ENCODE measurements around the gene RGSL1.

The RGSL1 gene

DNA sequence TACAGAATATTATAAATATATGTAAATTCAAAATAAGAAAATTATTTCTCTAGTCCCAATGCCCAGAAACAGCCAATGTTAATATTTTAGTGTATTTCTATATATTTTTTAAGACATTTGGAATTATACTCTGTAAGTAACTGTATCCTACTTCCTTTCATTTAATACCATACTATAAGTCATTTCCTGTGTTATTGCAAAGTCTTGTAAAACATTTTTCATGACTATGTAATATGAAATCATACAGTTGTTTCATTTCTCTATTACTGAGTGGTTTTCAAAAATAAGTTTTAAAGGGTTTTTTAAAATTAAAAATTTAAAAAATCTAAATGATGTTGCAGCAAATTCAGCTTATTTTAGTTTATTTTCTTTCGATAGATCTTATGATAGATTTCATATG lies 137.1 kb downstream of the RGSL1 start:
- no peaks in the 10 kb centered on the region for H3K36me3 ChIP-seq (ENCODE audit: control insufficient read depth, low read length)
- H3K9me2 ChIP-seq (replicated peaks; ENCODE audit: control insufficient read depth, low read length): no peaks in the 10 kb centered on the region
- no peak overlapping the region for H3K27ac ChIP-seq (ENCODE audit: low read depth, low read length)
- H4K20me1 ChIP-seq (ENCODE audit: control insufficient read depth, insufficient read depth, low read depth, low read length): no peaks in the 10 kb centered on the region
- H3K4me2 ChIP-seq (ENCODE audit: low read length): no peak overlapping the region
- no peaks in the 10 kb centered on the region for H3K79me2 ChIP-seq (ENCODE audit: control insufficient read depth, low read length)
- no peaks in the 10 kb centered on the region; the same call in 1 of the 2 replicates for H3F3A ChIP-seq (ENCODE audit: control insufficient read depth, insufficient read depth)
- TF ChIP-seq, protein P1, sequence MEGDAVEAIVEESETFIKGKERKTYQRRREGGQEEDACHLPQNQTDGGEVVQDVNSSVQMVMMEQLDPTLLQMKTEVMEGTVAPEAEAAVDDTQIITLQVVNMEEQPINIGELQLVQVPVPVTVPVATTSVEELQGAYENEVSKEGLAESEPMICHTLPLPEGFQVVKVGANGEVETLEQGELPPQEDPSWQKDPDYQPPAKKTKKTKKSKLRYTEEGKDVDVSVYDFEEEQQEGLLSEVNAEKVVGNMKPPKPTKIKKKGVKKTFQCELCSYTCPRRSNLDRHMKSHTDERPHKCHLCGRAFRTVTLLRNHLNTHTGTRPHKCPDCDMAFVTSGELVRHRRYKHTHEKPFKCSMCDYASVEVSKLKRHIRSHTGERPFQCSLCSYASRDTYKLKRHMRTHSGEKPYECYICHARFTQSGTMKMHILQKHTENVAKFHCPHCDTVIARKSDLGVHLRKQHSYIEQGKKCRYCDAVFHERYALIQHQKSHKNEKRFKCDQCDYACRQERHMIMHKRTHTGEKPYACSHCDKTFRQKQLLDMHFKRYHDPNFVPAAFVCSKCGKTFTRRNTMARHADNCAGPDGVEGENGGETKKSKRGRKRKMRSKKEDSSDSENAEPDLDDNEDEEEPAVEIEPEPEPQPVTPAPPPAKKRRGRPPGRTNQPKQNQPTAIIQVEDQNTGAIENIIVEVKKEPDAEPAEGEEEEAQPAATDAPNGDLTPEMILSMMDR (IDR thresholded peaks at IDR 0.05; ENCODE audit: low read depth, low read length, poor library complexity, severe bottlenecking): no peak
- TF ChIP-seq EZH2phosphoT487 (IDR thresholded peaks at IDR 0.05; ENCODE audit: borderline replicate concordance, low read length): no peak
- H3K9me3 ChIP-seq (ENCODE audit: control insufficient read depth, insufficient read depth, low read length): no peaks in the 10 kb centered on the region
- H3K27me3 ChIP-seq (ENCODE audit: control insufficient read depth, low read length): no peaks in the 10 kb centered on the region
- no peak overlapping the region for H3K4me3 ChIP-seq (ENCODE audit: low read length)
- peaks cover 19% of the 10 kb centered on the region for H3K4me1 ChIP-seq (ENCODE audit: control insufficient read depth, low read length)

DNA sequence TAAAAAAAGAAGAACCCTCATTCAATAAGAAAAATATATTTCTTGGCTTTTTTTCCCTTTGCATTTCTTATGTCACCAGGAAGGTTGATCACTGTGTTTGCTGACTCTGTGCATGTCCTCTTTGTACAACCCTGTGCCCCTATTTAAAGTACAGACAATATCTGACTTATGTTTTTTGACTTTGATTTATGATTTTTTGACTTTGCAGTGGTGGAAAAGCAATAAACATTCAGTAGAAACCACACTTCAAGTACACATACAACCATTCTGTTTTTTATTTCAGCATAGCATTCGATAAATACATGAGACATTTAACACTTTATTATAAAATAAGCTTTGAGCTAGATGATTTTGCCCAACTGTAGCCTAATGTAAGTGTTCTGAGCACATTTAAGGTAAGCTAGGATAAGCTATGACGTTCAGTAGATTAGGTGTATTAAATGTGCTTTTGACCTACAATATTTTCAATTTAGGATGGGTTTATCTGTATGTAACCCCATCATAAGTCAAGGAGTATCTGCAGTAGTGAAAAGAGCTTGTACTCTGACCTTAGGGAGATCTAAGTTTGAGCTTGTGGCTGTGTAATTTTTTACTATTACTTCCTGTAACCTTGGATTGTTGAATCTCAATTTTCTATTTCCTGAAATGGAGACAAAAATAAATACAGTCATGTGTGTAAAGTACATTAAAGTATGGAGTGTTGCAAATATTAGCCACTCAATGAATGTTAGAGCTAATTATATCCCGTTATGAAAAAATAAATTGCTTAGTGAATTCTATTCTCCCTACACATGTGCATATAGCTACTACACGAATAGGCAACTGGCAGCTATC lies 137.9 kb downstream of the RGSL1 start:
- no peaks in the 10 kb centered on the region; the same call in 1 of the 2 replicates for H3F3A ChIP-seq (ENCODE audit: control insufficient read depth, insufficient read depth)
- peaks cover 19% of the 10 kb centered on the region for H3K4me1 ChIP-seq (ENCODE audit: control insufficient read depth, low read length)
- H3K27me3 ChIP-seq (ENCODE audit: control insufficient read depth, low read length): no peaks in the 10 kb centered on the region
- no peaks in the 10 kb centered on the region for H3K79me2 ChIP-seq (ENCODE audit: control insufficient read depth, low read length)
- H3K9me3 ChIP-seq (ENCODE audit: control insufficient read depth, insufficient read depth, low read length): no peaks in the 10 kb centered on the region
- no peaks in the 10 kb centered on the region for H3K36me3 ChIP-seq (ENCODE audit: control insufficient read depth, low read length)
- peak overlapping the region; percentile 96 for H3K4me3 ChIP-seq (ENCODE audit: low read length)
- peak overlapping the region; percentile 98 for H3K4me2 ChIP-seq (ENCODE audit: low read length)
- no peak overlapping the region for H3K27ac ChIP-seq (ENCODE audit: low read depth, low read length)
- no peaks in the 10 kb centered on the region for H4K20me1 ChIP-seq (ENCODE audit: control insufficient read depth, insufficient read depth, low read depth, low read length)
- TF ChIP-seq, protein P1 (IDR thresholded peaks at IDR 0.05; ENCODE audit: low read depth, low read length, poor library complexity, severe bottlenecking): no peak
- no peak for TF ChIP-seq EZH2phosphoT487 (IDR thresholded peaks at IDR 0.05; ENCODE audit: borderline replicate concordance, low read length)
- H3K9me2 ChIP-seq (replicated peaks; ENCODE audit: control insufficient read depth, low read length): no peaks in the 10 kb centered on the region

DNA sequence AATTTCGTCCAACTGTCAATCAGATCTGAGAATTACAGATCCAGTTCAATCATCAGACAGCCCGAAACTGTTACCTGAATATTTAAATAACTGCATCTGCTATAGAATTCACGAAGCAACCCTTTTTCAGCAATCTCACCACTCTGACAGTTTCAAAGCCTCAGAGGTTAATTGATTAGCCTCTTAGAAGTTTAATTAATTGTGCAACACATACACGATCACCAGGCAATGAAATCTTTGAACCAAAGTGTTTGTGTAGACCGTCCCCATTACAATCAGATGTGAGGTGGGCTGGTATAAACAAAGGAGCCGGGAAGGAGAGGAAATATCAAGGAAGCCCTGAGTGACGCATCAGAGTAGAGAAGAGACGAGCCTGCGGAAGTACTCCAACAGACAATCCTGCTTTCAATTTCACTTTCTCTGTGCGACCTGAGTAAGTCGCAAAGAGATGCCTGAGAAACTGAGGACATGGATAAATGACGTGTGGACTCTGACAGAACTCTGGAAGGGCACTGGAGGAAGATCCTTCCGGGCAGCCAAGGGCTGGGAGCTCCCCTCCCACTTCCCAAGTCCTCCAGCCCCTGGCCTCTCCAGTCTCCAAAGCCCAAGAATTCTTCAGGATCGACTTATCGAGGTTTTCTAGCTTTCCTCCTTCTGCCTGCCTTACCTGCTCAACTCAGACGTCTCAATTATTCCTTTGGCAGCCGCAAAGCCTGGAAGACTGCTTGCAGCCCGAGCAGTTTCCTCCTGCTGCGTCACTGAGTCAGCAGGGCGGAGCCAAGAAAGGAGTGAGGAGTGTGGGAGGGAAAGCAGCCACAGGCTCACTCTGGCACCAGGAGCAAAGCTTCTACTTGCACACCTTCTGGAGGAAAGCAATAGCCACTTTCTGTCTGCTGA lies 138.8 kb downstream of the RGSL1 start, which contains the start of gene RNASEL:
RNASEL (minus strand) TSS at position 757 of the 897 bp plus-strand sequence. CDS start 2,450 bp downstream, outside the sequence.
- H3F3A ChIP-seq (ENCODE audit: control insufficient read depth, insufficient read depth): no peaks in the 10 kb centered on the region; the same call in 1 of the 2 replicates
- no peaks in the 10 kb centered on the region for H3K79me2 ChIP-seq (ENCODE audit: control insufficient read depth, low read length)
- no peak for TF ChIP-seq EZH2phosphoT487 (IDR thresholded peaks at IDR 0.05; ENCODE audit: borderline replicate concordance, low read length)
- TF ChIP-seq, protein P1 (IDR thresholded peaks at IDR 0.05; ENCODE audit: low read depth, low read length, poor library complexity, severe bottlenecking): no peak
- peak within 1 kb of the TSS; percentile 98 for H3K4me2 ChIP-seq (ENCODE audit: low read length)
- H3K9me2 ChIP-seq (replicated peaks; ENCODE audit: control insufficient read depth, low read length): no peaks in the 10 kb centered on the region
- peaks cover 19% of the 10 kb centered on the region for H3K4me1 ChIP-seq (ENCODE audit: control insufficient read depth, low read length)
- peak within 1 kb of the TSS; percentile 96 for H3K4me3 ChIP-seq (ENCODE audit: low read length)
- H3K27ac ChIP-seq (ENCODE audit: low read depth, low read length): peak within 1 kb of the TSS; percentile 28
- H3K36me3 ChIP-seq (ENCODE audit: control insufficient read depth, low read length): no peaks in the 10 kb centered on the region
- H3K27me3 ChIP-seq (ENCODE audit: control insufficient read depth, low read length): no peaks in the 10 kb centered on the region
- no peaks in the 10 kb centered on the region for H4K20me1 ChIP-seq (ENCODE audit: control insufficient read depth, insufficient read depth, low read depth, low read length)
- no peaks in the 10 kb centered on the region for H3K9me3 ChIP-seq (ENCODE audit: control insufficient read depth, insufficient read depth, low read length)
